HepG2 (cell line): ENCODE data around the gene RNF213.

Experiments
- FOXK2 ChIP-seq: fragments of 450-650 bp; IDR thresholded peaks from 2 replicates; pipeline ENCODE4 v1.6.1; 2016
- KDM1A ChIP-seq: IDR thresholded peaks from 2 replicates; pipeline ENCODE4 v1.6.1; 2016; ENCODE audit warnings: missing compliant biosample characterization
- SAFB2 ChIP-seq: sonication (generic); formaldehyde crosslinking; IDR thresholded peaks from 2 replicates; pipeline ENCODE4 v1.5.1; 2020; ENCODE audit warnings: missing genetic modification reagents, low read depth, mild to moderate bottlenecking, borderline replicate concordance
- ZKSCAN1 ChIP-seq: fragments of 150-350 bp; IDR thresholded peaks from 2 replicates; pipeline ENCODE4 v1.6.1; 2014; ENCODE audit warnings: low read length
- ZNF10 ChIP-seq: sonication (generic); formaldehyde crosslinking; IDR thresholded peaks from 2 replicates; pipeline ENCODE4 v1.4.0; 2020; ENCODE audit warnings: mild to moderate bottlenecking, low read depth, missing genetic modification reagents, borderline replicate concordance
- TF ChIP-seq, protein P1 (sequence below): sonication (generic); formaldehyde crosslinking; IDR thresholded peaks from 2 replicates; pipeline ENCODE4 v1.5.0; 2020; ENCODE audit warnings: mild to moderate bottlenecking, missing genetic modification reagents, moderate library complexity

DNA sequence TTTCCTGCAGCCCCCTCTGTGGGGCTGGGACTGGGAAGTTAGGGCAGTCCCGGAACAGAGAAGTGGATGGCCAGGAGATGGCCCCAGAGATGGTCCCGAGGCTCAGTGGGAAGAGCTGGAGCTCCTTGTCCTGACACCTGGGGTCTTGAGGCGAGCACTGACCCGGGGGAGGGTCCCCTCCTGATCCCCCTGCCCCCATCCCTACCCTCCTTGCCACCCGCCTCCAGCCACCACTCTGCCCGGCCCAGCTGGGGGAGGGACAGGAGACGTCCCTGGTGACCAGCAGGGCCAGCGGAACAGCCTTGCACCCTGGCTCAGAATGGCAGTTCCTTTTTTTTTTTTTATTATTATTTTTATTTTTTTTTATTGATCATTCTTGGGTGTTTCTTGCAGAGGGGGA lies 13.9 kb upstream of the RNF213 start:
- TF ChIP-seq KDM1A (CRISPR knock-in tag): no peak
- TF ChIP-seq, protein P1, sequence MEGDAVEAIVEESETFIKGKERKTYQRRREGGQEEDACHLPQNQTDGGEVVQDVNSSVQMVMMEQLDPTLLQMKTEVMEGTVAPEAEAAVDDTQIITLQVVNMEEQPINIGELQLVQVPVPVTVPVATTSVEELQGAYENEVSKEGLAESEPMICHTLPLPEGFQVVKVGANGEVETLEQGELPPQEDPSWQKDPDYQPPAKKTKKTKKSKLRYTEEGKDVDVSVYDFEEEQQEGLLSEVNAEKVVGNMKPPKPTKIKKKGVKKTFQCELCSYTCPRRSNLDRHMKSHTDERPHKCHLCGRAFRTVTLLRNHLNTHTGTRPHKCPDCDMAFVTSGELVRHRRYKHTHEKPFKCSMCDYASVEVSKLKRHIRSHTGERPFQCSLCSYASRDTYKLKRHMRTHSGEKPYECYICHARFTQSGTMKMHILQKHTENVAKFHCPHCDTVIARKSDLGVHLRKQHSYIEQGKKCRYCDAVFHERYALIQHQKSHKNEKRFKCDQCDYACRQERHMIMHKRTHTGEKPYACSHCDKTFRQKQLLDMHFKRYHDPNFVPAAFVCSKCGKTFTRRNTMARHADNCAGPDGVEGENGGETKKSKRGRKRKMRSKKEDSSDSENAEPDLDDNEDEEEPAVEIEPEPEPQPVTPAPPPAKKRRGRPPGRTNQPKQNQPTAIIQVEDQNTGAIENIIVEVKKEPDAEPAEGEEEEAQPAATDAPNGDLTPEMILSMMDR: no peak
- TF ChIP-seq ZNF10 (CRISPR knock-in tag): no peak
- TF ChIP-seq FOXK2: no peak
- no peak for TF ChIP-seq ZKSCAN1
- TF ChIP-seq SAFB2 (CRISPR knock-in tag): no peak
